GM21526 (cell line): ENCODE data around the gene SLIT3.
"Not testable (repeated sequence)": the region's sequence is repeated elsewhere in the genome, so short reads cannot be mapped to it uniquely, and the experiment has no call there.

Source experiments
- ATAC-seq: cut with Tn5 transposase; IDR thresholded peaks from one replicate; pipeline ENCODE4 v1.9.1; 2021; ENCODE audit warnings: moderate library complexity; ENCODE audit not compliant: unreplicated experiment, low FRiP score

The SLIT3 gene

GRCh38 chr5:169223595-169223953 is 77.4 kb downstream of the SLIT3 start:
- ATAC-seq, result no peak

GRCh38 chr5:169222934-169223594 is 77.9 kb downstream of the SLIT3 start:
- ATAC-seq, result no peak

GRCh38 chr5:169221519-169221918 is 79.4 kb downstream of the SLIT3 start:
- no peak for ATAC-seq

GRCh38 chr5:169219961-169220360 is 81.0 kb downstream of the SLIT3 start:
- ATAC-seq, result no peak

- no peak for ATAC-seq
These were observed 81.6 kb downstream of the SLIT3 start for GRCh38 chr5:169219351-169219750.

GRCh38 chr5:169218861-169219260 is 82.1 kb downstream of the SLIT3 start:
- no peak for ATAC-seq

GRCh38 chr5:169218176-169218575 is 82.8 kb downstream of the SLIT3 start:
- ATAC-seq, result no peak

- ATAC-seq, result no peak
These were observed 84.1 kb downstream of the SLIT3 start for GRCh38 chr5:169216866-169217265.

GRCh38 chr5:169213479-169213878 is 87.5 kb downstream of the SLIT3 start:
- ATAC-seq, result no peak

GRCh38 chr5:169211761-169212160 is 89.2 kb downstream of the SLIT3 start:
- ATAC-seq, result not testable (repeated sequence)

- no peak for ATAC-seq
These were observed 96.0 kb downstream of the SLIT3 start for GRCh38 chr5:169204788-169205400.

- no peak for ATAC-seq
These were observed 98.0 kb downstream of the SLIT3 start for GRCh38 chr5:169202969-169203368.

GRCh38 chr5:169201597-169201996 is 99.3 kb downstream of the SLIT3 start:
- ATAC-seq, result no peak

- no peak for ATAC-seq
These were observed 100.7 kb downstream of the SLIT3 start for GRCh38 chr5:169200125-169200778.

GRCh38 chr5:169197343-169197742 is 103.6 kb downstream of the SLIT3 start:
- no peak for ATAC-seq

- ATAC-seq, result no peak
These were observed 104.9 kb downstream of the SLIT3 start for GRCh38 chr5:169196059-169196458.

- ATAC-seq, result no peak
These were observed 105.3 kb downstream of the SLIT3 start for GRCh38 chr5:169195601-169196000.

GRCh38 chr5:169192536-169192935 is 108.4 kb downstream of the SLIT3 start:
- no peak for ATAC-seq

- no peak for ATAC-seq
These were observed 110.1 kb downstream of the SLIT3 start for GRCh38 chr5:169190849-169191248.

- no peak for ATAC-seq
These were observed 115.3 kb downstream of the SLIT3 start for GRCh38 chr5:169185626-169186025.

GRCh38 chr5:169183576-169183975 is 117.4 kb downstream of the SLIT3 start:
- ATAC-seq, result no peak

GRCh38 chr5:169182797-169183196 is 118.1 kb downstream of the SLIT3 start:
- no peak for ATAC-seq
